OCI-LY7 (cell line): ENCODE data around the gene RHOD.

Source experiments
- CTCF ChIP-seq: fragments of 200-600 bp; sonication (generic); conservative IDR thresholded peaks from 2 replicates; pipeline ENCODE4 v1.5.1; 2014; ENCODE audit warnings: mild to moderate bottlenecking, antibody characterized with exemption, low read length, moderate library complexity, mixed read lengths
- EZH2phosphoT487 ChIP-seq: fragments of 200-600 bp; sonication (generic); IDR thresholded peaks from 2 replicates; pipeline ENCODE4 v1.6.1; 2018; ENCODE audit warnings: low read depth, borderline replicate concordance, mild to moderate bottlenecking, mixed run types, antibody characterized with exemption, low read length, moderate library complexity, mixed read lengths

- no peak for TF ChIP-seq CTCF
- TF ChIP-seq EZH2phosphoT487, result no peak
Measured at GRCh38 chr11:67031791-67032561, 24.7 kb upstream of the RHOD start.
